K562 (cell line): ENCODE measurements around the gene ZFP69B. TPM values are rescaled to one million over a fixed set of nuclear protein-coding genes. Genes with fewer than 3 reads are reported as not detected.

Experiments used
- CBX1 ChIP-seq: sonication (generic); IDR thresholded peaks from 2 replicates; pipeline ENCODE4 v1.6.1; 2016; ENCODE audit warnings: antibody characterized with exemption, low read depth, mild to moderate bottlenecking
- CBX3 ChIP-seq, 2 experiments: IDR thresholded peaks; 1 replicate in 1 of 2; 2 replicates in 1 of 2; pipeline ENCODE4 v1.6.1; 2012; ENCODE audit warnings: inconsistent platforms in 2 of 2, low read length in 2 of 2, borderline replicate concordance in 1 of 2, control low read depth in 1 of 2
- CHD2 ChIP-seq: IDR thresholded peaks from 2 replicates; pipeline ENCODE4 v1.6.1; 2011; ENCODE audit warnings: low read depth, low read length
- GABPB1 ChIP-seq: sonication (generic); formaldehyde crosslinking; IDR thresholded peaks from 2 replicates; pipeline ENCODE4 v1.8.0; 2022; ENCODE audit warnings: mild to moderate bottlenecking, missing genetic modification reagents
- MCM3 ChIP-seq: fragments of 450-650 bp; IDR thresholded peaks from 2 replicates; pipeline ENCODE4 v1.6.1; 2016
- NRF1 ChIP-seq, 2 experiments: fragments of 450-650 bp; IDR thresholded peaks in 1 of 2; conservative IDR thresholded peaks in 1 of 2; 2 replicates each; pipeline ENCODE4 v1.6.1; 2014; ENCODE audit warnings: mild to moderate bottlenecking in 2 of 2
- POLR2G ChIP-seq: fragments of 200-400 bp; formaldehyde crosslinking; IDR thresholded peaks from 2 replicates; pipeline ENCODE4 v1.6.1; 2017; ENCODE audit warnings: low read depth, mild to moderate bottlenecking, antibody characterized with exemption, low read length, moderate library complexity
- RBFOX2 ChIP-seq: fragments of 200-400 bp; formaldehyde crosslinking; IDR thresholded peaks from 2 replicates; pipeline ENCODE4 v1.6.1; 2017; ENCODE audit warnings: low read depth, mild to moderate bottlenecking, low read length, moderate library complexity
- SMAD4 ChIP-seq: fragments of 250-450 bp; sonication (Bioruptor Pico); conservative IDR thresholded peaks from 2 replicates; pipeline ENCODE4 v1.8.0; 2021; ENCODE audit warnings: inconsistent platforms, mild to moderate bottlenecking, moderate library complexity
- ZNF124 ChIP-seq: sonication (generic); formaldehyde crosslinking; IDR thresholded peaks from 2 replicates; pipeline ENCODE4 v1.8.1; 2022; ENCODE audit warnings: missing genetic modification reagents
- ZNF175 ChIP-seq: fragments of 200-800 bp; sonication (Bioruptor generic); IDR thresholded peaks from 2 replicates; pipeline ENCODE4 v1.6.1; 2016; ENCODE audit warnings: low read depth, mild to moderate bottlenecking, missing genetic modification characterization, missing compliant biosample characterization
- ZNF586 ChIP-seq: fragments of 450-650 bp; formaldehyde crosslinking; conservative IDR thresholded peaks from 2 replicates; pipeline ENCODE4 v1.4.0; 2020; ENCODE audit warnings: mild to moderate bottlenecking, moderate library complexity
- polyA plus RNA-seq, 8 experiments: library from polyadenylated mRNA; depleted of rRNA in 4 of 8; stranded (reverse) in 5 of 8; unstranded in 3 of 8; fragments of >200 nt; fragmentation: Nextera tagmentation in 2 of 8; fragmentation: Illumina TruSeq in 1 of 8; extraction: Ambion mirVana in 2 of 8; extraction: Trizol in 1 of 8; gene quantifications; 2 replicates each; pipeline versions ENCODE4 v1.2.1 to v1.2.3, GENCODE V29; 2011 to 2014; ENCODE audit warnings: inconsistent platforms in 1 of 8, missing spikeins in 1 of 8
- total RNA-seq, 7 experiments: library from RNA; depleted of rRNA in 6 of 7; stranded (reverse); fragments of >200 nt in 6 of 7; fragmentation: Illumina TruSeq in 2 of 7; extraction: Trizol in 2 of 7; gene quantifications; 2 replicates each; pipeline versions ENCODE4 v1.2.1 to v1.2.3, GENCODE V29; 2011 to 2021; ENCODE audit warnings: low replicate concordance in 1 of 7
- TF ChIP-seq, protein P1 (sequence below): sonication (generic); formaldehyde crosslinking; IDR thresholded peaks from 2 replicates; pipeline ENCODE4 v1.8.0; 2022; ENCODE audit warnings: missing genetic modification reagents, mild to moderate bottlenecking, moderate library complexity, borderline replicate concordance
- TF ChIP-seq, protein P2 (sequence below): sonication (generic); formaldehyde crosslinking; IDR thresholded peaks from 2 replicates; pipeline ENCODE4 v1.8.0; 2022; ENCODE audit warnings: mild to moderate bottlenecking, missing genetic modification reagents
- TF ChIP-seq, protein P3 (sequence below): fragments of 250-450 bp; sonication (Bioruptor Pico); IDR thresholded peaks from 2 replicates; pipeline ENCODE4 v1.6.1; 2021; ENCODE audit warnings: mild to moderate bottlenecking
- TF ChIP-seq, protein P4 (sequence below): fragments of 250-450 bp; sonication (Bioruptor Pico); IDR thresholded peaks from 2 replicates; pipeline ENCODE4 v1.8.0; 2022; ENCODE audit warnings: inconsistent platforms

The ZFP69B gene
- total and polyA plus RNA-seq, 9 of the 15 experiments (the other 6 are each of a cell fraction or from before 2014, with no cell fraction given) = 1.6 to 10.3 (median 8.4) TPM

DNA sequence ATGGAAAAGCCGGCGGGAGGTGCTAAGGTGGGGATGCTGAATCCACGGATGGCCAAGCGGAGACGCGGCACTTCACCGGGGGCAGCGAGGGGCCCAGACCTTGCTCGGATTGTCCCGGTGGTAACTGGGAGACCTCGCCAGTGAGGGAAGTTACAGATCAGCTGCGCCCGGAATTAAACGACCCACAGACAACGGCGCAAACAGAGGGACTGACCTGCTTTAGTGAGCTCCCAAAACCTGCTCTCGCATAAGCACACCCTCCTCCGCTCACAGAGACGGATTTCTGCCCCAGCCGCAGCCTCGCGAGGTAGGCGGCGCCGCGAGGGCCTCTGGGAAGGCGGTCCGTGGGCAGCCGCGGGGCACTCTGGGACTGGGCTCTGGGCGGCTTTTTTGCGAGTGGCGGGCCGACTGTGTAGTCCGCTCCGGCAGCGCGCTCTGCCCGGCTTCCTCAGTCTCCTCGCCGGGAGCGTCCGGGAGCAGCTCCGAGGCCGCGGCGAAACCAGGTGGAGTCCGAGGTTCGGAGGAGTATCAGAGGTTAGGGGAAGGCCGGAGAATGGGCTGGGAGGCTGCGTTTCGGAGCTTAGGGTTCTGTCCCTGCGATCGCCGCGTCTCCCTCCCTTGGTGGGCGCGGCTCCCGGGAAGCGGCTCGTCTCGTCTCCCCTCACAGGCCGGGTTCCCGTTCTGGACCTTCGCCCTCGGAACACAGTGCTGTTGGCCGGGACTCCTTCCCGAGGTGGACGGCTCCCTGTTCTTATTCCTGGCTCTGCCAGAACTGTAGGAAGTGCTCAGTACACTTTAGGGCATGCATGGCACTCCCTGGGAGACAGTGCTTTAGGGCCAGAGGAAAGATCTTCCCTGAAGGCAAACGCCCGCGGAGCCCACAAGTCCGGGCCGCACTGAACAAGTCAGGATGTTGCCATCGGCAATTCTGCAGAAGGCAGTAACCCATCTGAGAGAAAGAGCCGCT lies 58.4 kb downstream of the ZFP69B start, which contains the start of gene EXO5 (continued):
- TF ChIP-seq, protein P1, sequence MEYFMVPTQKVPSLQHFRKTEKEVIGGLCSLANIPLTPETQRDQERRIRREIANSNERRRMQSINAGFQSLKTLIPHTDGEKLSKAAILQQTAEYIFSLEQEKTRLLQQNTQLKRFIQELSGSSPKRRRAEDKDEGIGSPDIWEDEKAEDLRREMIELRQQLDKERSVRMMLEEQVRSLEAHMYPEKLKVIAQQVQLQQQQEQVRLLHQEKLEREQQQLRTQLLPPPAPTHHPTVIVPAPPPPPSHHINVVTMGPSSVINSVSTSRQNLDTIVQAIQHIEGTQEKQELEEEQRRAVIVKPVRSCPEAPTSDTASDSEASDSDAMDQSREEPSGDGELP (CRISPR knock-in tag) = peak; percentile 47
- TF ChIP-seq, protein P2, sequence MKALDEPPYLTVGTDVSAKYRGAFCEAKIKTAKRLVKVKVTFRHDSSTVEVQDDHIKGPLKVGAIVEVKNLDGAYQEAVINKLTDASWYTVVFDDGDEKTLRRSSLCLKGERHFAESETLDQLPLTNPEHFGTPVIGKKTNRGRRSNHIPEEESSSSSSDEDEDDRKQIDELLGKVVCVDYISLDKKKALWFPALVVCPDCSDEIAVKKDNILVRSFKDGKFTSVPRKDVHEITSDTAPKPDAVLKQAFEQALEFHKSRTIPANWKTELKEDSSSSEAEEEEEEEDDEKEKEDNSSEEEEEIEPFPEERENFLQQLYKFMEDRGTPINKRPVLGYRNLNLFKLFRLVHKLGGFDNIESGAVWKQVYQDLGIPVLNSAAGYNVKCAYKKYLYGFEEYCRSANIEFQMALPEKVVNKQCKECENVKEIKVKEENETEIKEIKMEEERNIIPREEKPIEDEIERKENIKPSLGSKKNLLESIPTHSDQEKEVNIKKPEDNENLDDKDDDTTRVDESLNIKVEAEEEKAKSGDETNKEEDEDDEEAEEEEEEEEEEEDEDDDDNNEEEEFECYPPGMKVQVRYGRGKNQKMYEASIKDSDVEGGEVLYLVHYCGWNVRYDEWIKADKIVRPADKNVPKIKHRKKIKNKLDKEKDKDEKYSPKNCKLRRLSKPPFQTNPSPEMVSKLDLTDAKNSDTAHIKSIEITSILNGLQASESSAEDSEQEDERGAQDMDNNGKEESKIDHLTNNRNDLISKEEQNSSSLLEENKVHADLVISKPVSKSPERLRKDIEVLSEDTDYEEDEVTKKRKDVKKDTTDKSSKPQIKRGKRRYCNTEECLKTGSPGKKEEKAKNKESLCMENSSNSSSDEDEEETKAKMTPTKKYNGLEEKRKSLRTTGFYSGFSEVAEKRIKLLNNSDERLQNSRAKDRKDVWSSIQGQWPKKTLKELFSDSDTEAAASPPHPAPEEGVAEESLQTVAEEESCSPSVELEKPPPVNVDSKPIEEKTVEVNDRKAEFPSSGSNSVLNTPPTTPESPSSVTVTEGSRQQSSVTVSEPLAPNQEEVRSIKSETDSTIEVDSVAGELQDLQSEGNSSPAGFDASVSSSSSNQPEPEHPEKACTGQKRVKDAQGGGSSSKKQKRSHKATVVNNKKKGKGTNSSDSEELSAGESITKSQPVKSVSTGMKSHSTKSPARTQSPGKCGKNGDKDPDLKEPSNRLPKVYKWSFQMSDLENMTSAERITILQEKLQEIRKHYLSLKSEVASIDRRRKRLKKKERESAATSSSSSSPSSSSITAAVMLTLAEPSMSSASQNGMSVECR (CRISPR knock-in tag) = peak; percentile 42; the same call in 1 of the 2 replicates
- TF ChIP-seq CHD2 = peak; percentile 72; the same call in 1 of the 2 replicates
- TF ChIP-seq ZNF175 = no peak
- TF ChIP-seq, protein P3, sequence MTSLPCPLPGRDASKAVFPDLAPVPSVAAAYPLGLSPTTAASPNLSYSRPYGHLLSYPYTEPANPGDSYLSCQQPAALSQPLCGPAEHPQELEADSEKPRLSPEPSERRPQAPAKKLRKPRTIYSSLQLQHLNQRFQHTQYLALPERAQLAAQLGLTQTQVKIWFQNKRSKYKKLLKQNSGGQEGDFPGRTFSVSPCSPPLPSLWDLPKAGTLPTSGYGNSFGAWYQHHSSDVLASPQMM (CRISPR knock-in tag) = no peak
- TF ChIP-seq NRF1 (conservative IDR thresholded peaks at IDR 0.05 in 1 of 2, IDR thresholded peaks at IDR 0.05 in 1 of 2) = peak; percentile 49 to 55; a peak in 3 of 4 replicates
- TF ChIP-seq RBFOX2 = peak; percentile 87
- peak in 1 of 2 experiments; percentile 21; a peak in 1 of 3 replicates for TF ChIP-seq CBX3 (IDR thresholded peaks at IDR 0.05; ENCODE audit: borderline replicate concordance in 1 of 2, low read length in 2 of 2)
- no peak for TF ChIP-seq MCM3
- TF ChIP-seq CBX1 = 0 out of 2 replicates have a peak, but pooled peaks have one; percentile 71
- TF ChIP-seq ZNF586 = no peak
- TF ChIP-seq SMAD4 = 0 out of 2 replicates have a peak, but pooled peaks have one; percentile 18
- TF ChIP-seq, protein P4, sequence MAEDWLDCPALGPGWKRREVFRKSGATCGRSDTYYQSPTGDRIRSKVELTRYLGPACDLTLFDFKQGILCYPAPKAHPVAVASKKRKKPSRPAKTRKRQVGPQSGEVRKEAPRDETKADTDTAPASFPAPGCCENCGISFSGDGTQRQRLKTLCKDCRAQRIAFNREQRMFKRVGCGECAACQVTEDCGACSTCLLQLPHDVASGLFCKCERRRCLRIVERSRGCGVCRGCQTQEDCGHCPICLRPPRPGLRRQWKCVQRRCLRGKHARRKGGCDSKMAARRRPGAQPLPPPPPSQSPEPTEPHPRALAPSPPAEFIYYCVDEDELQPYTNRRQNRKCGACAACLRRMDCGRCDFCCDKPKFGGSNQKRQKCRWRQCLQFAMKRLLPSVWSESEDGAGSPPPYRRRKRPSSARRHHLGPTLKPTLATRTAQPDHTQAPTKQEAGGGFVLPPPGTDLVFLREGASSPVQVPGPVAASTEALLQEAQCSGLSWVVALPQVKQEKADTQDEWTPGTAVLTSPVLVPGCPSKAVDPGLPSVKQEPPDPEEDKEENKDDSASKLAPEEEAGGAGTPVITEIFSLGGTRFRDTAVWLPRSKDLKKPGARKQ (CRISPR knock-in tag) = peak; percentile 32; the same call in 1 of the 2 replicates
- peak; percentile 89 for TF ChIP-seq POLR2G
- peak; percentile 44; the same call in 1 of the 2 replicates for TF ChIP-seq GABPB1 (CRISPR knock-in tag)
- TF ChIP-seq ZNF124 (CRISPR knock-in tag) = no peak
